ENCODE data around the gene ANGEL1. TPM values are rescaled to one million over a fixed set of nuclear protein-coding genes. Genes with fewer than 3 reads are reported as not detected.

ANGEL1 gene
- total RNA-seq, 4 donors from 2014 or later = 11.8 to 18.8 (median 16.3) TPM

GRCh38 chr14:76765461-76765931 lies 47.2 kb downstream of the ANGEL1 start:
- TF ChIP-seq CTCF (IDR thresholded peaks at IDR 0.05) = no peak
- DNase-seq (ENCODE audit: low spot score) (no peak), ATAC-seq (ENCODE audit: low FRiP score) (no peak)

GRCh38 chr14:76763096-76764041 lies 49.3 kb downstream of the ANGEL1 start:
- ATAC-seq (ENCODE audit: low FRiP score) = no peak
- DNase-seq (ENCODE audit: low spot score) = no peak
- TF ChIP-seq CTCF (IDR thresholded peaks at IDR 0.05) = no peak

- no peak for DNase-seq (ENCODE audit: low spot score)
- no peak for ATAC-seq (ENCODE audit: low FRiP score)
Observed at GRCh38 chr14:76762411-76763095, 50.1 kb downstream of the ANGEL1 start.

GRCh38 chr14:76761960-76762410 lies 50.7 kb downstream of the ANGEL1 start:
- no peak for TF ChIP-seq CTCF (IDR thresholded peaks at IDR 0.05)
- ATAC-seq (ENCODE audit: low FRiP score) = no peak
- DNase-seq (ENCODE audit: low spot score) = no peak

More at GRCh38 chr14:76762411-76763095, 50.1 kb downstream of the ANGEL1 start:
- TF ChIP-seq CTCF (IDR thresholded peaks at IDR 0.05) = no peak

- TF ChIP-seq CTCF (IDR thresholded peaks at IDR 0.05) = no peak
- ATAC-seq (ENCODE audit: low FRiP score) (peak; percentile 82), DNase-seq (ENCODE audit: low spot score) (no peak)
Observed at GRCh38 chr14:76761136-76761959, 51.3 kb downstream of the ANGEL1 start, which contains the start of gene VASH1. VASH1 (plus strand) TSS chr14:76761468; CDS start chr14:76762822, 1,354 bp downstream.

- no peak for TF ChIP-seq CTCF (IDR thresholded peaks at IDR 0.05)
- DNase-seq (ENCODE audit: low spot score) (no peak), ATAC-seq (ENCODE audit: low FRiP score) (no peak)
Observed at GRCh38 chr14:76760331-76761135, 52.1 kb downstream of the ANGEL1 start.

Data from omental fat pad (tissue), 4 donors.